ENCODE data around the gene TTC5.
"Not testable (repeated sequence)": the region's sequence is repeated elsewhere in the genome, so short reads cannot be mapped to it uniquely, and the experiment has no call there.

The TTC5 gene

GRCh38 chr14:20343092-20343861 is 37.5 kb upstream of the TTC5 start, which contains the start of gene PARP2:
PARP2 (plus strand) TSS chr14:20343635; CDS start chr14:20343642, 7 bp downstream.
- no peak for TF ChIP-seq CTCF (conservative IDR thresholded peaks at IDR 0.05; ENCODE audit: low read depth, low read length)
- DNase-seq (ENCODE audit: low read depth): peak; percentile 98
- peak within 1 kb of the TSS; percentile 99 for H3K4me3 ChIP-seq (ENCODE audit: low read length)

- DNase-seq (ENCODE audit: low read depth): no peak
- no peak for TF ChIP-seq CTCF (conservative IDR thresholded peaks at IDR 0.05; ENCODE audit: low read depth, low read length)
- H3K4me3 ChIP-seq (ENCODE audit: low read length): peak overlapping the region; percentile 77
Observed at GRCh38 chr14:20341646-20342045, 35.9 kb upstream of the TTC5 start.

GRCh38 chr14:20341032-20341431 is 35.3 kb upstream of the TTC5 start:
- DNase-seq (ENCODE audit: low read depth): not testable (repeated sequence)

GRCh38 chr14:20334017-20334416 is 28.3 kb upstream of the TTC5 start:
- no peak for DNase-seq (ENCODE audit: low read depth)
- no peak for TF ChIP-seq CTCF (conservative IDR thresholded peaks at IDR 0.05; ENCODE audit: low read depth, low read length)
- H3K4me3 ChIP-seq (ENCODE audit: low read length): no peak overlapping the region

More at GRCh38 chr14:20341032-20341431, 35.3 kb upstream of the TTC5 start:
- not testable (repeated sequence) for H3K4me3 ChIP-seq (ENCODE audit: low read length)

GRCh38 chr14:20333494-20333841 is 27.7 kb upstream of the TTC5 start:
- no peak for TF ChIP-seq CTCF (conservative IDR thresholded peaks at IDR 0.05; ENCODE audit: low read depth, low read length)
- peak overlapping the region; percentile 80 for H3K4me3 ChIP-seq (ENCODE audit: low read length)
- DNase-seq (ENCODE audit: low read depth): no peak

GRCh38 chr14:20332788-20333493 is 27.2 kb upstream of the TTC5 start, which contains the start of gene CCNB1IP1:
CCNB1IP1 (minus strand) TSS chr14:20333279; CDS start chr14:20316523, 16,756 bp downstream.
- peak; percentile 78 for DNase-seq (ENCODE audit: low read depth)
- TF ChIP-seq CTCF (conservative IDR thresholded peaks at IDR 0.05; ENCODE audit: low read depth, low read length): no peak
- peak within 1 kb of the TSS; percentile 80 for H3K4me3 ChIP-seq (ENCODE audit: low read length)

GRCh38 chr14:20332431-20332787 is 26.7 kb upstream of the TTC5 start:
- TF ChIP-seq CTCF (conservative IDR thresholded peaks at IDR 0.05; ENCODE audit: low read depth, low read length): no peak
- DNase-seq (ENCODE audit: low read depth): no peak
- peak overlapping the region; percentile 80 for H3K4me3 ChIP-seq (ENCODE audit: low read length)
